Ovary (tissue), 9 donors: ENCODE results near the gene PHLDB2. TPM values are rescaled to one million over a fixed set of nuclear protein-coding genes. Genes with fewer than 3 reads are reported as not detected.

Source experiments
- DNase-seq, 5 donors: peaks; one replicate each; pipeline ENCODE4 v3.0.0-alpha.2; 2019 to 2020
- H3K27ac ChIP-seq, 2 donors: fragments of 200-600 bp; one replicate each; pipeline versions ENCODE4 v1.5.1 to v1.8.0; 2019 to 2022
- H3K27me3 ChIP-seq: fragments of 200-600 bp; one replicate; pipeline ENCODE4 v1.8.0; 2022
- H3K36me3 ChIP-seq: fragments of 200-600 bp; sonication (generic); one replicate; pipeline ENCODE4 v1.5.1; 2019
- H3K4me1 ChIP-seq: one replicate; pipeline ENCODE4 v1.8.1; 2013; ENCODE audit warnings: mild to moderate bottlenecking, moderate library complexity; ENCODE audit not compliant: insufficient read depth
- H3K4me3 ChIP-seq: fragments of 200-600 bp; sonication (generic); one replicate; pipeline ENCODE4 v1.5.1; 2017
- H3K9me3 ChIP-seq, 2 donors: fragments of 200-600 bp in 1 of 2; sonication (generic) in 1 of 2; one replicate each; pipeline versions ENCODE4 v1.5.1 to v1.8.1; 2013 to 2019; ENCODE audit warnings: mild to moderate bottlenecking in 1 of 2, moderate library complexity in 1 of 2
- EP300 ChIP-seq: sonication (generic); formaldehyde crosslinking; IDR thresholded peaks from one replicate; pipeline ENCODE4 v1.6.1; 2017; ENCODE audit warnings: antibody characterized with exemption
- POLR2A ChIP-seq: fragments of 450-650 bp; IDR thresholded peaks from one replicate; pipeline ENCODE4 v1.6.1; 2017; ENCODE audit warnings: antibody characterized with exemption, mild to moderate bottlenecking, moderate library complexity
- WGBS, 3 donors: extraction: QIAGEN DNeasy Blood & Tissue Kit in 1 of 3; methylation state at CpG; one replicate each; pipeline versions ENCODE4 v1.1.5 to v1.1.7; 2013 to 2017; 5-methylcytosine and 5-hydroxymethylcytosine counted together
- intact Hi-C, 4 donors: fragments of 100-400 bp; cut with DNase I; formaldehyde crosslinking; loops; one replicate each; pipeline versions ENCODE4 v1.11.0 to v1.15.1; 2022 to 2023
- polyA plus RNA-seq, 2 donors: library from polyadenylated mRNA; stranded (reverse); fragments of 200-250 nt in 1 of 2; fragments of 350-450 nt in 1 of 2; fragmentation: Illumina TruSeq in 1 of 2; extraction: RNeasy Lipid Tissue Mini Kit (QIAGEN cat#74804) in 1 of 2; gene quantifications; one replicate each; pipeline ENCODE4 v1.2.3, GENCODE V29; 2013 to 2014
- total RNA-seq, 7 donors: library from RNA; depleted of rRNA in 2 of 7; stranded (reverse); fragments of >200 nt in 2 of 7; fragmentation: NEBNext Ultra II Directional in 3 of 7; extraction: Animal tissue kit (Norgen Biotek cat#: 25700) in 3 of 7; gene quantifications; one replicate each; pipeline versions ENCODE4 v1.1.0 to v1.2.4, GENCODE V29; 2016 to 2023
- TF ChIP-seq, protein P1 (sequence below), 3 donors: fragments of 450-650 bp in 2 of 3; fragments of 200-600 bp in 1 of 3; IDR thresholded peaks; one replicate each; pipeline versions ENCODE4 v1.5.1 to v1.8.0; 2016 to 2022; ENCODE audit warnings: antibody characterized with exemption in 3 of 3, mild to moderate bottlenecking in 1 of 3
- donor health status: DM: no; HTN: no; CAD: no; lungs with moderate emphysema.
- donor health status: DM: no; HTN: no; CAD: no.
- donor health status: Bipolar disorder and iron deficiency.
- donor health status: DM: yes; HTN: yes; CAD: no.
- donor health status: DM: no; HTN: no; CAD: no.
- donor health status: DM: yes; HTN: yes; CAD: no.

PHLDB2 gene
- total and polyA plus RNA-seq, 9 donors, result 9.0 to 141 (median 19.3) TPM

DNA sequence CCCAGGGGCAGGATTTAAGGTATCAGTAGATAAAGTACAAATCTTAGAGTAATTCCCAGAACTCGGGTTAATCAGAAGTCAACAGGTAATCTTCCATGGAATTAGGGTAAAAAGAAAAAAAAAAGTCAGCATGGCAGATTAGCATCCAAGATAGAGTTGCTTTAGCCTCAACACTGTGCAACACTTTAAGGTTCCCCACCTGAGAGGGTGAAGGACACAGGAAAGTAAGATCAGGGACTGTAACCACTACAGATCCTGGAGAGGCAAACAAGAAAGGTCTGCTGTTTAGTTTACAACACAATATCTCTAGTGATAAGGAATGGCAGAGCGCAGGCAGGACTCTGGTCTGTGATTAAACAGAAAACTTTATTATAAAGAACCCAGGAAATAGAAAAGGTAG is 4.1 kb upstream of the PHLDB2 start:
- H3K4me3 ChIP-seq, result no peak overlapping the region
- no peaks in the 10 kb centered on the region for H3K27me3 ChIP-seq
- H3K36me3 ChIP-seq, result no peaks in the 10 kb centered on the region
- H3K9me3 ChIP-seq, result no peaks in the 10 kb centered on the region
- no peak overlapping the region for H3K27ac ChIP-seq
- no peak for TF ChIP-seq EP300
- TF ChIP-seq, protein P1, sequence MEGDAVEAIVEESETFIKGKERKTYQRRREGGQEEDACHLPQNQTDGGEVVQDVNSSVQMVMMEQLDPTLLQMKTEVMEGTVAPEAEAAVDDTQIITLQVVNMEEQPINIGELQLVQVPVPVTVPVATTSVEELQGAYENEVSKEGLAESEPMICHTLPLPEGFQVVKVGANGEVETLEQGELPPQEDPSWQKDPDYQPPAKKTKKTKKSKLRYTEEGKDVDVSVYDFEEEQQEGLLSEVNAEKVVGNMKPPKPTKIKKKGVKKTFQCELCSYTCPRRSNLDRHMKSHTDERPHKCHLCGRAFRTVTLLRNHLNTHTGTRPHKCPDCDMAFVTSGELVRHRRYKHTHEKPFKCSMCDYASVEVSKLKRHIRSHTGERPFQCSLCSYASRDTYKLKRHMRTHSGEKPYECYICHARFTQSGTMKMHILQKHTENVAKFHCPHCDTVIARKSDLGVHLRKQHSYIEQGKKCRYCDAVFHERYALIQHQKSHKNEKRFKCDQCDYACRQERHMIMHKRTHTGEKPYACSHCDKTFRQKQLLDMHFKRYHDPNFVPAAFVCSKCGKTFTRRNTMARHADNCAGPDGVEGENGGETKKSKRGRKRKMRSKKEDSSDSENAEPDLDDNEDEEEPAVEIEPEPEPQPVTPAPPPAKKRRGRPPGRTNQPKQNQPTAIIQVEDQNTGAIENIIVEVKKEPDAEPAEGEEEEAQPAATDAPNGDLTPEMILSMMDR (IDR thresholded peaks at IDR 0.05), result no peak
- no peak for TF ChIP-seq POLR2A
- WGBS, 3 donors, result 30 to 48% (median 38%) methylated on average over 2 of the region's 2 CpGs
- intact Hi-C loops, result loop anchor here in 1 of 4 donors (5.0 to 10.0 kb wide), 3 partner anchors 50 to 118 kb away; no protein-coding TSS in a partner anchor
- H3K4me1 ChIP-seq, result no peaks in the 10 kb centered on the region
- no peak for DNase-seq

DNA sequence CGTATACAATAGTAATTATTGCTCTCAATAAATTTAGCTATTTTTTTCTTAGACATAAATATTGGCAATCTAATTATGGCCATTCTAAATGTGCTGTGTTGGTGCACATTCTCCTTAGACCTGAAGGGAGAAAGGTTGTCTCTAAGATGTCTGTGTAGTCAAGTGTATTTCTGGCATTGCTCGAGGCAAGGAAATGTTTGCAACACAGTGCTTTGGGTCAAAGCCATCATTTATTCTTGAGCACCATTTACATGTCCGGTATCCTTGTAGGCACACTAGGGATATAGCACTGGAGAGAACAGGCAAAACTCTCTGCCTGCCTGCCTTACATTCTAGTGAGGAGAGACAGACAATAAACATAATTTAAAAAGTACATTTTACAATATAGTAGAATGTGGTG is 2.6 kb upstream of the PHLDB2 start:
- TF ChIP-seq, protein P1 (IDR thresholded peaks at IDR 0.05), result no peak
- TF ChIP-seq POLR2A, result no peak
- no peak for TF ChIP-seq EP300
- Histone ChIP-seq H3K36me3 (no peaks in the 10 kb centered on the region), H3K27ac (no peak overlapping the region), H3K27me3 (no peaks in the 10 kb centered on the region), H3K4me3 (no peak overlapping the region), H3K9me3 (no peaks in the 10 kb centered on the region), H3K4me1 (peaks cover 3% of the 10 kb centered on the region)
- intact Hi-C loops, result loop anchor here in 1 of 4 donors (5.0 to 10.0 kb wide), 3 partner anchors 52 to 119 kb away; no protein-coding TSS in a partner anchor
- no peak for DNase-seq
- 86 to 91% (median 86%) methylated on average over 3 of the region's 3 CpGs for WGBS, 3 donors

DNA sequence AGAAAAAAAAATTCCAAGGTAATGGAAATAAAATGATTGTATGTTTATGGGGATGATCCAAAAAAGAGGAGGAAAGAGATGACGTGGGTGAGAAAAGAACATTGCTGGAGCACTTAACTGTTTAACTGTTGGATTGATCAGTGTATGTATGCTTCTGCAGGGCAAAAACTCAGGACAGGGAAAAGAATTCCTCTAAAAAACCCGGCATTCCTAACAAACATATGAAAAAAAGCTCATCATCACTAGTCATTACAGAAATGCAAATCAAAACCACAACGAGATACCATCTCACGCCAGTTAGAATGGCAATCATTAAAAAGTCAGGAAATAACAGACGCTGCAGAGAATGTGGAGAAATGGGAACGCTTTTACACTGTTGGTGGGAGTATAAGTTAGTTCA is 1.6 kb upstream of the PHLDB2 start:
- H3K9me3 ChIP-seq, result no peaks in the 10 kb centered on the region
- intact Hi-C loops, result loop anchor here in 1 of 4 donors (5.0 to 10.0 kb wide), 3 partner anchors 53 to 120 kb away; no protein-coding TSS in a partner anchor
- no peaks in the 10 kb centered on the region for H3K27me3 ChIP-seq
- no peaks in the 10 kb centered on the region for H3K36me3 ChIP-seq
- H3K4me1 ChIP-seq, result peaks cover 3% of the 10 kb centered on the region
- TF ChIP-seq EP300 (no peak), POLR2A (no peak)
- TF ChIP-seq, protein P1 (IDR thresholded peaks at IDR 0.05), result no peak
- 65 to 69% (median 66%) methylated on average over 6 of the region's 6 CpGs for WGBS, 3 donors
- H3K4me3 ChIP-seq, result no peak overlapping the region
- H3K27ac ChIP-seq, result no peak overlapping the region
- DNase-seq, result no peak

DNA sequence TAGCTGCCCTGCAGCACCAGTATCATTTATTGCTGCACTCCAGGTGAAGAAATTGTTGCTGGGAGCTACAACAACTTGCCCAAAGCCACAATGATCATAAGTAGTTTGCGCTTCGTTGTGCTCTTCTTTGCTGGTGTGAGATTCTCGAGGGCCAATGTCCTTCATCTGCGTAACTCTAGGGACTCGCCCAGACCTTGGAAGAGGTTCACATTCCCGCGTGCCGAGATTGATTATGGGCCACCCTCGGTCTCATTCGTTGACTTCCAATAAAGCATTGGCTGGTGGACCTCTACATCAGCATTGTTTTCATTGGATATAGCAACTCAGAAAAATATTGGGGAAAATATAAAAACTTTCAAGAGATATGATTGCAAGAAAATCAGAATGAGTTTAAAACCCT is 423 bp upstream of the PHLDB2 start:
- WGBS, 3 donors, result 42 to 65% (median 52%) methylated on average over 10 of the region's 10 CpGs
- Histone ChIP-seq H3K27me3 (no peaks in the 10 kb centered on the region), H3K27ac (no peak overlapping the region), H3K4me1 (peaks cover 3% of the 10 kb centered on the region), H3K36me3 (no peaks in the 10 kb centered on the region), H3K4me3 (peak overlapping the region; percentile 88), H3K9me3 (no peaks in the 10 kb centered on the region)
- TF ChIP-seq EP300 (no peak), POLR2A (no peak)
- TF ChIP-seq, protein P1 (IDR thresholded peaks at IDR 0.05), result no peak
- intact Hi-C loops, result loop anchor here in 1 of 4 donors (5.0 to 10.0 kb wide), 3 partner anchors 54 to 121 kb away; no protein-coding TSS in a partner anchor
- no peak for DNase-seq
